IPS-NIHi11 (cell line): ENCODE measurements around the gene HMGN1.
A peak's percentile ranks its signal among the peaks of the same experiment; 100 is the strongest.
"Not testable (repeated sequence)": the region's sequence is repeated elsewhere in the genome, so short reads cannot be mapped to it uniquely, and the experiment has no call there.

Source experiments
- DNase-seq: peaks from one replicate; pipeline ENCODE4 v3.0.0; 2012; ENCODE audit warnings: mixed read lengths, low spot score

HMGN1 gene, protein sequence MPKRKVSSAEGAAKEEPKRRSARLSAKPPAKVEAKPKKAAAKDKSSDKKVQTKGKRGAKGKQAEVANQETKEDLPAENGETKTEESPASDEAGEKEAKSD

DNA sequence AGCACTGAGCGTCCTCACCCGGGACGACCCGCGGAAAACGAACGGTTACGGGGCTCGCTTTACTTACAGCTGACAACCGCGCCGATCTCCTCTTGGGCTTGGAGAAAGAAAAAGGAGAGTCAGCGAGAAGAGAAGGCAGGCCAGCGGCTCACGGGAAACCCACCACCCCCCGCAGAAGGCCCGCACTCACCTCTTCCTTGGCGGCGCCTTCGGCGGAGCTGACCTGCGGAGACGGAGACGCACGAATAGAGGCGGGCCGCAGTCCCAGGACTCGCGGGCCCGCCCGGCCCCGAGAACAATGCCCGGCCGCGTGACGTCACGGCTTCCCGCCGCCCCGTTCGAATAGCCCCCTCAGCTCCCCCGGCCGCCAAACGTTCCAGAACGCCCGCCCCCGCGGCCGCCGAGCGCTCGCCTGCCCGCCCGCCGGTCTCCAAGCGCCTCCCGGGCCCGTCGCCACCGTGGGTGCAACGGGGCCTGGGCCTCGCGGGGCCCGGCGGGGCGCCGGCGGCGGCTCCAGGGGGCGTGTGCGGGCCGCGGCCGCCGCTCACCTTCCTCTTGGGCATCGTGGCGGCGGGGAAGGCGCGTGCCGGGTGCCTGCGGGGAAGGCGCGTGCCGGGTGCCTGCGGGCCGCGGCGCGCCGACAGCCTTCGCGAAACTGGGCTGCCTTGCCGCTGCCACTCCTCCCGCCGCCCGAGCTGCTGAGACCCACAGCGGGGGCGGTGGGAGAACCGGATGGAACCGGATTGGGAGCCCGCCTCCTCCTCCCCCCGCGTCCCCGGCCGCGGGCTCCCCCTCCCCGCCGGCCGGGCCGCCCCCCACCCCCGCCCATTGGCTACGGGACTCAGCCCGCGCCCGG is at the start of gene HMGN1:
Gene HMGN1 (minus strand): TSS at position 734 of the 856 bp plus-strand sequence. CDS start 171 bp downstream, at position 563.
- DNase-seq: peak; percentile 88

DNA sequence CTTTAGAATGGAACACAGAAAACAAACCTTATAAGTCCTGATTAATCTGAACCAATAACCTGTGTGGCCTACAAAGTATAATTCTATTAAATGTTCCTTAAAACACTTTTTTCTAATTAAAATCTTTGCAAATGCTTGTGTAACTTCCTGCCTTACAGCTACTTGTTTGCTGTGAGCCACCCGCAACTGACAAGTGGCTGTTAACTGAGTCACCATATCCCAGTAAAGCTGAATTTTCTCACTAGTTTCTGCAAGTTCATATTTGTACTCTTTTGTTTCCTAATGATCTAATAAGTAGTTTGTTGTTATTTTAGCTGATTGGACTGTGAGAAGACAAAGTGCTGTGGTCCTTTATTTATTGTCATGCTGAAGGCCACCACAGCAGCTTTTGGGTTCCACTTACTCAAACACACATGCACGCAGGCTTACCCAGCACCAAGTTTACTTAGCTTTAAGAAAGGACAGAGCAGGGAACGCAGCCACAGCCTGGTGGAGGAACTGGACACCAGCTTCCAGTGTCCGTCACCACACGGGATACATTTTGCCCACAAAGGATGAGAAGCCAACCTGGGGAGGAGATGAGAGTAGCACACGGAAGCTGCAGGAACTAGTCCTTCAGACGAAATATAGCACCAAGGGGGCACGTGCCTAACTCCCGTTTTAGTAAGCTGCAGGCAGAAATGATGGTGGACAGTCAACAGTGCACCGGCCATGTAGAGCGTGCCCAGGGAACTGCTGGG is 48.9 kb upstream of the HMGN1 start:
- no peak for DNase-seq

DNA sequence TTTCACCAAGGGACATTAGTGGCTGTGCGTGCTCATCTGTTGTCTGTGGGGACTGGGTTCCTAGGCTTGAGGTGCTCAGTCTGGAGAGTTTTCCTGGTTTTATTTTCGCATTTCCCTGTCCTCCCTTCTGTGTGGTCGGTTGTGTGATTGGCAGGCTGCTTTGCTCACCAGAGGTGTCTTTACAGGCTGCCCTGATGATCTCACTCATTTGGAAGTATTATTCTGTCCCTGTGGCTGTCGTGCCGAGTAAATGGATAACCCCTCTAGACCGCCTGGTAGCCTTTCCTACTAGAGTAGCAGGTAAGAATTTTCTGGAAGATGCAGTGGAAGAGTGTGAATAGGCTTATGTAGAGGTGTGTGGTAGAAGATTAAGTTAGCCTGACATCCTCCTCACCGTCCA is 44.1 kb upstream of the HMGN1 start:
- no peak for DNase-seq

DNA sequence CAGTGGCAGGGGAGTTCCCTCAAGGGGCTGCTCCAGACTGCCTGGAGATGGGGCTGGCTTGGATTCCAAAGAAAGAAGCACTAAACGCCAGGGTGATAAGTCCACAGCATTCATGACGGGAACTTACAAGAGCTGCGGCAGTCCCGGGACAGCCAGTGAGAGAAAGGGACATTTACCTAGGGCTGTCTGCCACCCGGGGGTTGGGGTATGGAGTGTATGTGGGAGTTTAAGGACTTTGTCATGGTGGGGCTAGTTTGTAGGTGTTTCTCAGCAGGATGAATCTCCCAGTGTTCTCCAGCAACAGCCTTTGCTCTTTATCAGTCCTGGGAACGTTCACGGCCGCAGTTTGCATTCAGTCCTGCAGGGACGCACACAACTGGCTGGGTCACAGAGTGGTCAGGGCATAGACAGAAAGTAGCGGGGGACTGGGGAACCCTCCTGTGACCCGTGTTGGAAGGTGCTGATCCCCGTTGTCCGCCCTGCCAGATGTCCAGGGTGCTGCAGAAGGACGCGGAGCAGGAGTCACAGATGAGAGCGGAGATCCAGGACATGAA is 41.4 kb upstream of the HMGN1 start:
- DNase-seq: no peak

DNA sequence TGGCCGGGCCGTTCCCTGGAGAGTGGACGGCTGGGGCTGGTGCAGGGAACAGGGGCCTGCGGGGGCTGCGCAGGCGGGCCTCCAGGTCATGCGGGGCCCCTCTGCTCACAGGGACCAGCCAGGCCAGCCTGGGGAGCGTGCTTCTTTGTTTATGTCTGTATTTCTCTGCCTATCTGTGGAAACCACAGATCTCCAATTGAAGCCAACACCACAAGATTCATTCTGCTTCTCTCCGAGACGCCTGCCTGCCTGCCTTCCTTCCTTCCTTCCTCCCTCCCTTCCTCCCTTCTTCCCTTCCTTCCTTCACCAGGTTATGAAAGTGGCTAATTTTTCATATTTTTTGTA is 39.9 kb upstream of the HMGN1 start:
- no peak for DNase-seq

DNA sequence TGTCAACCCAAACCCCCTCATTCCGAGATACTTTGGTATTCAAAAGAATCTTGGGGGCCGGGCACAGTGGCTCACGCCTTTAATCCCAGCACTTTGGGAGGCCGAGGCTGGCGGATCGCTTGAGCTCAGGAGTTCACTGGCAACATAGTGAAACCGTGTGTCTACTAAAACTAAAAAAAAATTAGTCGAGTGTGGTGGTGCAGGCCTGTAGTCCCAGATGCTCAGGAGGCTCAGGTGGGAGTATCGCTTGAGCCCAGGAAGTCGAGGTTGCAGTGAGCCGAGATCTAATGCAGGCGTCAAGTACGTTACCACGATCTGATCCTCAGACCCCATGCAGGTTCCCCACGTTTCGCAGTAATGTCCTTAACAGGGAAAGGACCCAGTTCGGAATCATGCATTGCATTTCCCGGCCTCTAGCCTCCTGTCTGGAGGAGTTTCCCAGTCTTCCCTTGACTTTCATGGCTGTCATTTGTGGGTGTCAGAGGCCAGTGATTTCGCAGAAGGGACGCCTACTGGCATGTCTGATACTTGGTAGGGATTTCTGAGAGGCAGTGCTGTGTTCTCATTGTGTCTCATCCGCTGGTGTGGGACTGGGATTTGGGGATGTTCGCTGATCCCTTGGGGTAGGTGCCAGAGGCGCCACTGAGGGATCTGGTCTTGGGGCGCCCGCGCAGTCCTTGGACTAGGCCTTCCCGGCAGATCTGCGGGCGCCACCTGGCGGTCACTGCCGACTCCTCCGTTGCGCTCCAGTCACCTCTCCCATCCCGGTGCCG is 39.3 kb upstream of the HMGN1 start:
- peak; percentile 96 for DNase-seq

DNA sequence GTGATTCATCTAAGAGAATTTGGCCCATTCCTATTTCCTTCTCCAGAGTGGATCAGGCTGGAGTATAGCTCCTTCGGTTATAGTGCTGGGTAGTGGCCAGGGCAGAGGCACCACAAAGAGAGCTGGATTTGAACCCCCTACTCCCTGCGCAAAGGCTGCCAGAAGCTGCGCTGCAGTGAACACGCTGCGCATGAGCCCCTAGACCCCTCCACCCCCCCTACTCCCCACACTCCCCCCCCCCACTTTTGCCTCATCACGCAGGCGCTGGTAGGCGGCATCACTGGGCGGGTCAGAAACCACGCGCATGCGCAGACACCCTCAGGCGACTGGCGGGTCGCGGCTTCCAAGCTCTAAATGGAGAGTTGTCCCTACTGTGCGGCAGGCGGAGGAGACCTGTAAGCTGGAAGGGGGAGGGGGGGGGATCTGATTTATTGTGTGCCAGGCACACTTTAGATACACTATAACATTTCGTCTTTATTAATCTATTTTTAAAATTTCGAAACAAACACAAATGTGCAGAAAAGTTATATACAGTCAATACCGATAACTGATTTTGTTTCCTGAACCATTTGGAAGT is 38.7 kb upstream of the HMGN1 start:
- peak; percentile 97 for DNase-seq

DNA sequence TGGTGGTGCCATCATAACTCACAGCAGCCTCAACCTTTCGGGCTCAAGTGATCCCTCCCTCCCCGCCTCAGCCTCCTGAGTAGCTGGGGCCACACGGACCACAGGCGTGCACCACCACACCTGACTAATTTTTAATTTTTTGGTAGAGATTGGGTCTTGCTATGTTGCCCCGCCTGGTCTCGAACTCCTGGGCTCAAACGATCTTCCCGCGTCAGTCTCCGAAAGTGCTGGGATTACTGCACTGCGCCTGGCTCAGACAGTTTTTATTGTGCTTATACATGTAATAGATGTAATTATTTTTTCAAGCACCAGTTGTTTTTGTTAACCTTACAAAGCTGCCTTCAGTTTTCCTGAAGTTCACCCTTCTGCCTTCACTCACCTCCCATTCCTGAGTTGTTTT is 38.0 kb upstream of the HMGN1 start:
- DNase-seq: no peak

DNA sequence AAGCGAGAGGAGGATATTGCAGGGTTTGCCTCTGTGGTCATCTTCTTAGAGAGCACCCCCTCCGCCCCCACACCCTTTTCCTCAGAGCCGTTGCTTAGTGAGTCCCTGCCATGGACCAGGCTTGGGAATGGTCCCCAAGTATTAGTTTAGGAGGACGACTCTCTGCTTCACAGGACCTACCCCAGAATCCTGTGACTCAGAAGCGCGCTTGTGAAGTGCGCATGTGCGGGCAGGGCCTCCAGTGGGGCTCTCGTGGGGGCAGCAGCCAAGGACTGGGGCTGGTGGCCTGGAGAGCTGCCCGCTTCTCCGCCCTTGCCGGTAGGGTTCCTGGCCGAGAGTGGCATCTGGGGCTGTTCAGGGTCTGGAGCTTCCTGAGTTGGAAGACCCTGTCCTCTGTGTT is 37.3 kb upstream of the HMGN1 start:
- DNase-seq: peak; percentile 24

DNA sequence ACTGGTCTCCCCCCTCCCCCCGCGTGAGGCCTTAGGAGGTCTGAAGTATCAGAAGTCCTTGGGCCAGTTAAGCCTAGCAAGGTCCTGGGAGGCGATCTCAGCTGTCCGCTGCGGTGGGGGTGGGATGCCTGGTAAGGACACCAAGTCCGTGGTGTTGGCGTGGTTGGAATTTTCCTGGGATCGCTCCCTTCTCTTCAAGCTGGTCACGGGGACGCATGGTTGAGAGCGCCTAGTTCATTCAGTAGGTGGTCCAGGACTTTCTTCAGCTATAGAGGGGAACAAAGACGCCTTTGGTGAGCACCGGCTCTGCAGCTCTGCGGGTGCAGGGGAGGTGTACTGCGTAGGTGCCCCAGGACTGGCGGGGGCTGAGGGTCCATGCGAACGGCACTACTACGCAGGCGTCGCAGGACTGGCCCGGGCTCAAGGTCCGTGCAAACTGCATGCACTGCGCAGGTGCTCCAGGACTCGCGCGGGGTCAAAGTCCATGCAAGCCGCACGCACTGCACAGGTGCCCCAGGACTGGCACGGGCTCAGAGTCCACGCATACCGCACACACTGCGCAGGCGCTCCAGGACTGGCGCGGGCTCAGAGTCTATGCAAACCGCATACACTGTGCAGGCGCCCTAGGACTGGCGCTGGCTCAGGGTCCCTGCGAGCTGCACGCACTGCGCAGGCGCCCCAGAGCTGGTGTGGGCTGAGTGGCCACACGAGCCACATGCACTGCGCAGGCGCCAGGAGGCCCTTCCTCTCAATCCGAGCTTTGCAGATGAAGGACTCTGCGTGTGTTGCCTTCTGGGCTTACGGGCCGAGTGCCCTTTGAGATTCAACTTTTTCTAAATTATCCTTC is 36.6 kb upstream of the HMGN1 start:
- peak; percentile 34 for DNase-seq

DNA sequence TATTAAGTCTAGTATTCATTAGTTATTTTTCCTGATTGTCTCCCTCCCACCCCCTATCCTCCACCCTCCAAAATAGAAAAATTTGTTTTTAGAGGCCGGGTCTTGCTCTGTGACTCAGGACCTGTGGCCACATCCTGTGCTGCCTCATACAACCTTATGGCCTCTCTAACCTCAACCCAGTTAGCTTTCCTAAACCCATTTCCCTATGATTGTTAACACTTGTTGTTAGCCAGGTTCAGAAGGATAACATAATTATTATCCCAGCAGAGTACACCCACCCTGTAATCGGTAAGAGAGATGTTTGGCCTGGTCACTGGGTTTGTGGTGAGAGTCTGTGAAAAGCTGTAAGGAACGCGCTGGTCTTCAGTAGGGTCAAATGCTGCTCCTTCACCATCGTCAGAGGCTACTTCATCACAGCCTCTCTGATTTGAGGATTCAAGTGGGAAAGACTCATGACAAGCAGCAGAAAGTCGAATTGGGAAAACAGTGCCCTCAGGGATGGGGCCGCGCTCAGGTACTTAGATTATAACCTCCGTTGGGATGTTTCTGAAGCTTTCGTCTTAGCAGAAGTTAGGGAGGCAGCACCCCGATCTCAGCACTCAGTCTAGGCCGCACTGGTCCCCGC is 35.9 kb upstream of the HMGN1 start:
- no peak for DNase-seq

DNA sequence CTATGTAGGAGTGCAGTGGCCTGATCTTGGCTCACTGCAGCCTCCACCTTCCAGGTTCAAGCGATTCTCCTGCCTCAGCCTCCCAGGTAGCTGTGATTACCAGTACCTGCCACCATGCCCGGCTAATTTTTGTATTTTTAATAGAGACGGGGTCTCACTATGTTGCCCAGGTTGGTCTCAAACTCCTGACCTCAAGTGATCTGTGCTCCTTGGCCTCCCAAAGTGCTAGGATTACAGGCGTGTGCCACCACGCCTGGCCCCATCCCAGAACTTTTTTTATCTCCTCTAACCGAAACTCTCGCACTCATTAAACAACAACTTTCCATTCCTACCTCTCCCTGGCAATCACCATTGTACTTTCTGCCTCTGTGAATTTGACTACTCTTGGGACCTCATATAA is 33.2 kb upstream of the HMGN1 start:
- DNase-seq: not testable (repeated sequence)

DNA sequence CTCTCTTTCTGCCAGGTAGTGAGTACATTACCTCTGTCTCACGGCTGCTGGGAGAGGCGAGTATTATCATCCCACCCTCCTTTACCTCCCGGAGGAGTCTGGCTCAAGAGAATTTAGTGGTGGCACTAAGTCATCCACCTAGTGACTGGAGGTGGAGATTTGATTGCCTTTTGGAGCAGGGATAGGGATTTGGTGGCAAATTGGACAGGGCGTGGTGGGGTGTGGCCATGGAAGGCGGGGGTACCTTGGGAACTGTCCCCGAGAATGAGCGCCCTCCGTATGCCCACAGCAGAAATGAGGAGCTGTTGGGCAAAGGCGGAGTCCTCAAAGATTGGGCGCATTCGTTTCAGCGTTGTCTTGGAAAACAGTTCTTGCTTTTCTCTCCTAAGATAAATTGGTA is 32.1 kb upstream of the HMGN1 start:
- DNase-seq: no peak

DNA sequence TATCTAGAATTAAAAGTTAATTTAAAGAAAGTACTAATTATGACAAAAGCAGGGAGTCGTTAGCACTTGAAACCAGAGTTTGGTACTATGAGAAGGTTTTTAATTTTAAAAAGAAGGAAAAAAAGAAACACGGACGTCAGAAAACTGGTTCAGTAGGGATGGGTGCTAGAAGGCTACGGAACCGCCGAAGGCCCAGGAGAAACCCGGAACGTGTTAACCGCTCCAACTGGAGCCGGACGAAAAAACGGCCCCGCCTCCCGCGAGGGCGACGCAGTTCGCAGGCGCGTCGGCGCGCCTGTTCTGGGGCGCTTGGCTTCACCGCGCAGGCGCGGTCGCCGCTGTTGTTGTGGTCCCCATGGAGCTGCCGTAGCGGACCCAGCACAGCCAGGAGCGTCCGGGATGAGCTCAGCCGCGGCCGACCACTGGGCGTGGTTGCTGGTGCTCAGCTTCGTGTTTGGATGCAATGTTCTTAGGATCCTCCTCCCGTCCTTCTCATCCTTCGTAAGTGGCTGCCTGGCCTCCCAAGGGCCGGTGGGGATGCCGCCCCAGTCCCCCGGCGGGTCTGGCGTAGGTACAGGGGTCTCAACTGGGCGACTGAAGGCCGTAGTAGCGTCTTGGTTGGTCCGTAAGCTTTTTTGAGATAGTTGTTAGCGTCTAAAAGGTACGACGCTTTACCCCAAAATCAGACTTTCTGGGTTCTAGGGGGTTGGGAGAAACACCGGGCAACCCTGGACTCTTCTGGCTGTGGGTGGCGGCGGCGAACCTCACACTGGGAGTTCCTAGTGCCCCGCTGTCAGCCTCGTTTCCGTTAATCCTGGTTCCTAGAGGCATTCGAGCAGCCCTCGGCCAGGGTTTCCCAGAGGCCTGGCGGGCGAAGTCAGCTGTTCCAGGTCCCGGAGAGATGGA is 31.4 kb upstream of the HMGN1 start:
- DNase-seq: peak; percentile 97

DNA sequence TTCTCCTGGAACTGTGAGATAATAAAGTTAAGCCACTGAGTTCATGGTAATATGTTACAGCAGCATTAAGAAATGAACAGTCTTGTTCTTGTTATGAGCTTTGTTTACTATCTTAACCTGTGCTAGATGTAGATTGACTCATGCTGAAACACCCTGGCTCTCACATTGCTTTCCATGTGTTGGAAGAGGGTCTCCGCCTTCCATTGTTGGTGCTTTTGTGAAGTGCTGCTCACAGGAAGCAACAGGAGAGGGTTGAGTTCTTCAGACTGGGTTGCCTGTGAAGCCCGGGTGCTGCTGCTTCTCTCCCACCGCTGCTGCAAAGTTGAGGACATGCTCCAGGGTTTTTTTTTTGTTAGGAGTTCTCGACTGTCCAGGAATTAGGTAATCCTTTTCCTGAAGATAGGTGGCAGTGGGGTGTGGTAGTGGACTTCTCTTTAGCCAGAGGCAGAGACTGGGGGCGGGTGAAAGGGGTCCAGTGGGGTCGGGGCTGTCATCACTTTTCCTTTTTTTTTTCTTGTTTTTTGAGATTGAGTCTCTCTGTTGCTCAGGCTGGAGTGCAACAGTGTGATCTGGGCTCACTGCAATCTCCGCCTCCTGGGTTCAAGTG is 28.7 kb upstream of the HMGN1 start:
- DNase-seq: no peak

DNA sequence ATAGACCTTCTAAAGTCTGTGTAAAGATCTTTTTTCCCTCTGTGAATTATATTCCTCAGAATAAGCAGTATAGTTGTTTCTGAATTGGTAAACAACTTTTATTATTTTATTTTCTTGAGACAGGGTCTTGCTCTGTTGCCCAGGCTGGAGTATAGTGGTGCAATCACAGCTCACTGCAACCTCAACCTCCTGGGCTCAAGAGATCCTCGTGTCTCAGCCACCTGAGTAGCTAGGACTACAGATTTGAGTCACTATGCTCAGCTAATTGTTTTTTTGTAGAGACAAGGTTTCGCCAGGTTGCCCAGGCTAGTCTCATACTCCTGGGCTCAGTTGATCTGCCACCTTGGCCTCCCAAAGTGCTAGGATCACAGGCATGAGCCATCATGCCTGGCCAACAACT is 26.6 kb upstream of the HMGN1 start:
- DNase-seq: no peak

DNA sequence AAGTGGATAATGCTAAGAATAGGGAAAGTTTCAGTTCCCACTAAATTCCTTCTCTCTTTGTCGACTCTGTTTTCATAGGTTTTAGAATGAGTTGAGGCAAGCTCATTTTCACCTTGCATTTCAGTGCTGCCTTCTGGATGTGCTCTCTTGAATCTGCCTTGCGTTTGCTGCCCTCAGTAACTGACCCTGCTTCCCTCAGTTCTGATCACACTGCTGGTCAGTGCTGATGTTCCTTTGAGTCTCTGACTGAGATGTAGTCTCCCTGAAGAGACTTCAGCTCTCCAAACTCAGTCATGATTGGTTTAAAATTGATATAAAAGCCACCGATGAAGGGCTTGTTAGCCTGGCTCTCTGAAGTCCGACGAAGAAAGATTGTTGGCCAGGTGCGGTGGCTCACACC is 25.2 kb upstream of the HMGN1 start:
- no peak for DNase-seq

DNA sequence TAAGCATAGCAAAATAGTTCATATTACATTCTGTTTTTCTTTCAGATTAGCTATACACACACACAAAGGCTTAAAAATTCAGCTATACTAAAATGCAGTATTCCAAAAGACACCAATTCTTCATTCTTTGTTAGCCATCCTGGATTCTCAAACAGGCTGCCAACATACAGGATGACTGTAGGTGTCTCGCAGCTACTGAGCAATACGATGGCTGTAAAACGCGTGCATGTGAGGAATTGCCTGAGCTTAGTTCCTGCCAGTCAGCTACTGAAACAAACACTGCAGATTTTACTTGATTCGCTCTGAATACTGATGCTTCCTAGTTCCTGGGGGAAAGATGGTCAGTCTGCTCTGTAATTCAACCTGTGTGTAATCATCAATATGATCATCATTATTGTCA is 24.7 kb upstream of the HMGN1 start:
- DNase-seq: no peak

DNA sequence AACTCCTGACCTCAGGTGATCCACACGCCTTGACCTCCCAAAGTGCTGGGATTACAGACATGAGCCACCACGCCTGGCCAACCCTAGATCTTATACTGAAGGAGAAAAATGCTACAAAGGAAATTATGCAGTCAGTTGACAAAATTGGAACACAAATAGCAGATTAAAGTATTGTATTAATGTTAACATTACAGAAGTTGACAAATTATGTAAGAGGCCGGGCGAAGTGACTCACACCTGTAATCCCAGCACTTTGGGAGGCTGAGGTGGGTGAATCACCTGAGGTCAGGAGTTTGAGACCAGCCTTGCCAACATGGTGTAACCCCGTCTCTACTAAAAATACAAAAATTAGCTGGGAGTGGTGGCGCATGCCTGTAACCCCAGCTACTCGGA is 21.0 kb upstream of the HMGN1 start:
- not testable (repeated sequence) for DNase-seq
